DMS114 treated with DMSO at 0.1 percent for 48 hours (cell line): ENCODE data around the gene BAD.

Source experiments
- DNase-seq: peaks from one replicate; lab custom pipeline; 2025; ENCODE audit not compliant: unreplicated experiment; lab: John Stamatoyannopoulos, UW

The BAD gene

GRCh38 chr11:64232967-64233315 is 51.5 kb downstream of the BAD start:
- no peak for DNase-seq

GRCh38 chr11:64232182-64232966 is 52.1 kb downstream of the BAD start:
- DNase-seq = no peak

- no peak for DNase-seq
Observed at GRCh38 chr11:64231546-64231945, 52.9 kb downstream of the BAD start.

- DNase-seq = no peak
Observed at GRCh38 chr11:64230985-64231365, 53.5 kb downstream of the BAD start.

GRCh38 chr11:64230171-64230984 is 54.1 kb downstream of the BAD start, which contains the start of gene DNAJC4:
DNAJC4 (plus strand) TSS chr11:64230548; CDS start chr11:64230855, 307 bp downstream.
- DNase-seq = peak; percentile 87

GRCh38 chr11:64229744-64230170 is 54.7 kb downstream of the BAD start:
- DNase-seq = no peak

- DNase-seq = no peak
Observed at GRCh38 chr11:64229090-64229743, 55.2 kb downstream of the BAD start.

GRCh38 chr11:64227405-64227956 is 57.0 kb downstream of the BAD start:
- no peak for DNase-seq

- DNase-seq = no peak
Observed at GRCh38 chr11:64226507-64227051, 57.9 kb downstream of the BAD start.

- DNase-seq = peak; percentile 63
Observed at GRCh38 chr11:64225608-64226506, 58.6 kb downstream of the BAD start, which contains the start of the genes NUDT22 and TRPT1. NUDT22 (plus strand) TSS chr11:64226274; CDS start chr11:64226653, 379 bp downstream. TRPT1 (minus strand) TSS chr11:64226186; CDS start chr11:64225860, 326 bp downstream.

- DNase-seq = no peak
Observed at GRCh38 chr11:64224891-64225607, 59.4 kb downstream of the BAD start.

GRCh38 chr11:64224151-64224890 is 60.1 kb downstream of the BAD start:
- DNase-seq = no peak

- DNase-seq = no peak
Observed at GRCh38 chr11:64223001-64223651, 61.3 kb downstream of the BAD start.

- no peak for DNase-seq
Observed at GRCh38 chr11:64222651-64223000, 61.8 kb downstream of the BAD start.

GRCh38 chr11:64220798-64221197 is 63.7 kb downstream of the BAD start:
- DNase-seq = no peak

GRCh38 chr11:64220271-64220670 is 64.2 kb downstream of the BAD start:
- DNase-seq = no peak
